Motor neuron (in vitro differentiated cells): ENCODE data around the gene MAPK8IP1. TPM values are rescaled to one million over a fixed set of nuclear protein-coding genes. Genes with fewer than 3 reads are reported as not detected.

Experiments used
- ATAC-seq, 8 experiments: fragments of 200-7000 bp; cut with Tn5 transposase; replicated peaks in 6 of 8; 2 replicates each; pipeline ENCODE4 v1.8.0; 2021; ENCODE audit warnings: mild to moderate bottlenecking in 8 of 8, moderate library complexity in 8 of 8
- H3K27ac ChIP-seq, 2 donors: fragments of 250-450 bp; sonication (Bioruptor Pico); 2 replicates each; pipeline ENCODE4 v1.9.0; 2021; ENCODE audit warnings: antibody characterized with exemption in 2 of 2, mild to moderate bottlenecking in 2 of 2, moderate library complexity in 1 of 2
- H3K4me1 ChIP-seq, 2 donors: fragments of 250-450 bp; sonication (Bioruptor Pico); replicated peaks in 1 of 2; 2 replicates each; pipeline ENCODE4 v1.6.1; 2021; ENCODE audit warnings: antibody characterized with exemption in 2 of 2, mild to moderate bottlenecking in 2 of 2, moderate library complexity in 1 of 2
- H3K4me3 ChIP-seq, 5 donors: fragments of 250-450 bp; sonication (Bioruptor Pico); 2 replicates each; pipeline ENCODE4 v1.9.0; 2021; ENCODE audit warnings: antibody characterized with exemption in 5 of 5, mild to moderate bottlenecking in 5 of 5, moderate library complexity in 4 of 5
- WGBS, 10 experiments: fragments of 450-650 bp; shearing (Covaris generic); methylation state at CpG; one replicate each; pipeline ENCODE4 v1.0.0; 2022; 5-methylcytosine and 5-hydroxymethylcytosine counted together
- in situ Hi-C, 9 experiments: fragments of 400-800 bp; cut with MboI; loops; one replicate each; pipeline ENCODE4 v1.15.0; 2021; ENCODE audit warnings: low sequenced_read_pairs in 9 of 9, low pct_unique_long_range_greater_than_20kb in 2 of 9; ENCODE audit not compliant: unreplicated experiment in 9 of 9
- total RNA-seq, 8 experiments: library from RNA; unstranded; fragments of 300-600 nt; gene quantifications; 2 replicates each; pipeline versions ENCODE4 v1.2.3 to v1.2.4, GENCODE V29; 2022

MAPK8IP1 gene
- total RNA-seq, 8 experiments from 2014 or later, result 6.3 to 86.5 (median 38.6) TPM

- Histone ChIP-seq H3K27ac (no peak overlapping the region), H3K4me1 (peaks cover 9 to 10% of the 10 kb centered on the region in 2 donors), H3K4me3 (no peak overlapping the region)
- no peak for ATAC-seq
- in situ Hi-C loops, result no loop called here
- 60 to 93% methylated on average over 1 to 2 of the region's 4 CpGs; no CpG with 5 or more reads in 8 of the 10 experiments for WGBS, 10 experiments
These were observed 14.7 kb upstream of the MAPK8IP1 start for GRCh38 chr11:45870706-45871105.

GRCh38 chr11:45871638-45872037 is 13.8 kb upstream of the MAPK8IP1 start:
- WGBS, 10 experiments, result 90 to 93% (median 92%) methylated on average over 2 of the region's 2 CpGs; no CpG with 5 or more reads in 7 of the 10 experiments
- ATAC-seq, result no peak
- Histone ChIP-seq H3K27ac (no peak overlapping the region), H3K4me1 (peaks cover 9 to 10% of the 10 kb centered on the region in 2 donors), H3K4me3 (no peak overlapping the region)
- in situ Hi-C loops, result no loop called here

DNA sequence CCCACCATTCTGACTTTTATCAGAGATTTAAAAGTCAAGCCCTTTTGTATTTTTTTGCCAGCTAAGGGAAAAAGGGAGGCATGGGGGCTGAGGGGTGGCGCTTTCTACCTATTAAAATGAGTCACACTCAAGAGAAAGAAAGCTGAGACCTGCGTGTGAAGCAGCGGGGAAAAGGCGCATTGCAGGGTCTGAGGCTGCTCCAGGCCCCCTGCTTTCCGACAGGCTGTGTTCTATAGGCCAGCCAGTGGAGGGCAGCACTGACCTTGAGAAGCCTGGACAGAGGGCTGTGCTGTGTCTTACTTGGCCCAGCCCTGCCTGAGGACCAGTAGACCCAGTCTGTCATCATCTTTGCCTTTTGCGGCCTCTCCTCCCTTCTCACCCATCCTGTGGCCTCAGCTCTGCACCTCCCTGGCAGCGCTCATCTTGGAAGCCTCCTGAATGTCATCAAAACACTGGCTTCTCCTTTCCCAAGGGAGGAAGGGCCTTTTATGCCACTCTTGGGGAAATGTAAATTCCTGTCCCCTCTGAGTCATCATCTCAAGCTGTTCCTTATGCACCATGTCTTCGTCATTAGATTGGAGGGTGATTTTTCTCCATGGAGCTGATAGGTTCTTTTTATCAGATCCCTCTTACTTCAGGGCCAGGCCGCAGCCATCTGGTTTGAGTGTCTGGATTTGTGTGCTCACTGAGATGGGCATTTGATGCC is 12.6 kb upstream of the MAPK8IP1 start:
- 6 to 72% (median 40%) methylated on average over 1 to 5 of the region's 9 CpGs; no CpG with 5 or more reads in 3 of the 10 experiments for WGBS, 10 experiments
- H3K4me3 ChIP-seq, result no peak overlapping the region
- ATAC-seq, result peak; percentile 90 to 98 (median 95)
- in situ Hi-C loops, result no loop called here
- peak overlapping the region; percentile 26 to 45 for H3K27ac ChIP-seq
- peaks cover 9 to 10% of the 10 kb centered on the region in 2 donors for H3K4me1 ChIP-seq

GRCh38 chr11:45876401-45876800 is 9.1 kb upstream of the MAPK8IP1 start:
- Histone ChIP-seq H3K4me3 (no peak overlapping the region), H3K4me1 (peaks cover 23 to 28% of the 10 kb centered on the region in 2 donors), H3K27ac (no peak overlapping the region)
- in situ Hi-C loops, result loop anchor here in 1 of 9 experiments (25.0 kb wide), 1 partner anchor 436 kb away; no protein-coding TSS in a partner anchor
- WGBS, 10 experiments, result 0 to 100% (median 38%) methylated on average over 1 to 5 of the region's 6 CpGs; no CpG with 5 or more reads in 1 of the 10 experiments
- ATAC-seq, result no peak

DNA sequence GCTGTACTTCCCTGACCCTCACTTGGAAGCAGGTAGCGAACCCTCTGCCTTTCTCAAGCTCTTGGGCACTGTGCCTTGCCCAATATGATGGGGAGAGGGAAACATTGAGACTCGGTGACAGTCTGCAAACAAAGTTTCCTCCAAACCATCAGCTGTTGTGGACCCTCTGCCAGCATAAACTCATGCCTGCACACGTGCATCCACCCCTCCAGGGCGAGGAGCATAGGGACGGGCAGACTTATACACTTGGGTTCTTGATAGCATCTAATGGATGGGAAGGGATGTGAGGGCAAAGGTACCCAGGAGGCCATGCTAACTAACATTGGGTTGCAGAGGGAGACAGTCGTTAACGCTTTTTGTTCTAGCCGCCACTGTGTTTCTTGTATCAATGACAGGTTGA is 8.2 kb upstream of the MAPK8IP1 start:
- in situ Hi-C loops, result loop anchor here in 1 of 9 experiments (25.0 kb wide), 1 partner anchor 435 kb away; no protein-coding TSS in a partner anchor
- WGBS, 10 experiments, result 17 to 100% (median 92%) methylated on average over 1 to 6 of the region's 8 CpGs; no CpG with 5 or more reads in 2 of the 10 experiments
- H3K27ac ChIP-seq, result no peak overlapping the region
- peaks cover 23 to 31% of the 10 kb centered on the region in 2 donors for H3K4me1 ChIP-seq
- no peak overlapping the region for H3K4me3 ChIP-seq
- no peak for ATAC-seq

DNA sequence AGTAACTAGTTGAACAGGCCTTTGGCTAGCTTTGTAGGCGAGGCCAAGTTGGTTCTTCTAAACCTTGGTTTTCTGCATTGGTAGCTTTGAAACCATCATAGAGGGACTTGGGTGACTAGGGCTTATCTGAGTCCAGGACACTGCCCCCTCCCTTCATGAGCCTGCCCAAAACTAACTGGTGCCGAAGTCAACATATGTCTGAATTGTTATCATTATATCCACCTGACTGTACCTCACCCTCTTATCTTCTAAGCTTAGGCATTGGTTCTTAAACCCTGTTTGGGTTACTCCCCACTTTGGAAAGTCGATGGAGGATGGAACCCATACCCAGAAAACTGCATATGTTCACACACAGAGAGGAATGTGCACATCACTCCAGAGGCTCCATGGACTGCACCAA is 7.6 kb upstream of the MAPK8IP1 start:
- ATAC-seq, result no peak
- 52 to 100% (median 92%) methylated on average over 1 to 3 of the region's 3 CpGs; no CpG with 5 or more reads in 3 of the 10 experiments for WGBS, 10 experiments
- Histone ChIP-seq H3K4me3 (no peak overlapping the region), H3K4me1 (peaks cover 20 to 27% of the 10 kb centered on the region in 2 donors), H3K27ac (no peak overlapping the region)
- in situ Hi-C loops, result loop anchor here in 1 of 9 experiments (25.0 kb wide), 1 partner anchor 434 kb away; no protein-coding TSS in a partner anchor

GRCh38 chr11:45879803-45880686 is 5.4 kb upstream of the MAPK8IP1 start:
- in situ Hi-C loops, result loop anchor here in 1 of 9 experiments (25.0 kb wide), 1 partner anchor 432 kb away; no protein-coding TSS in a partner anchor
- Histone ChIP-seq H3K4me3 (no peak overlapping the region), H3K4me1 (peaks cover 14 to 21% of the 10 kb centered on the region in 2 donors), H3K27ac (peak overlapping the region; percentile 68 to 79)
- ATAC-seq, result peak in 5 of 8 experiments; percentile 84 to 91 (median 87)
- WGBS, 10 experiments, result 17 to 87% (median 74%) methylated on average over 1 to 7 of the region's 7 CpGs; no CpG with 5 or more reads in 1 of the 10 experiments

DNA sequence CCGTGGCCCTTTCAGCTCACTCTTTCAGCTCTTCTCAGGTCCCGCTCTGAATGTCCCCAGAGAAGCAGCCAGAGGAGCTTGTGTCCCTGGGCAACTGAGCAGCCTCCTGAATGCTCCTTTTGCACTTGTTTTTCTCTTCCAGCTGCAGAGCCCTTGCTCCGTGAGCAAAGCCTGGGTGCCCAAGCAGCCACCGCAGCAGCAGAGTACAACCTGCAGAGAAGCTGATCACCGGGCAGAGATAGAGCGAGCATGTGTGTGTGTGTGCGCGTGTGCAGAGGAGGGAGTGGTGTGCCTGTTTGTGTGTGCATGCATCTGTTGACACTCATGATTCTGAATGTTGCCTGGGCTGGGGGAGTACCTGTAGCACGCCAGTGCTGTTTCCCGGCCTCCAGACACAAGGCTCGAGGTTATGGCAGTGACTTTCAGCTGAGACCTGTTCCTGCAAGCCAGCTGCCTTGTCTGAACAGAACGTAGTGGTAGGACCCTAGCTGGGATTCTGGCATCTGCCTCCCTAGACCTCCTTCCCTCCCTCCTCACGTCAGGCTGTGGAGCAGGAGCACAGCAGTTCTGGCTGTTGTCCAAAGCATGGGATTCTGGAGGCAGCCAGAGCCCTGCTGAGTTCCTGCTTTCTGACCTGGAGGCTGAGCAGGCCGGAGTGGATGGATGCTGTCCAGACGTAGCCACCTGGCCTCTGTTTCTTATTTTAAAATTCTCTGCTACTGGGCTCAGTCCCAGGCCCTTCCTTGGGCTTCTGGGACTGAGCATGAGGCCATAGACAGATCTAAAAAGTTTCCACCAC is 4.5 kb upstream of the MAPK8IP1 start:
- Histone ChIP-seq H3K27ac (peak overlapping the region; percentile 68 to 79), H3K4me3 (no peak overlapping the region), H3K4me1 (peaks cover 14 to 21% of the 10 kb centered on the region in 2 donors)
- in situ Hi-C loops, result loop anchor here in 1 of 9 experiments (25.0 kb wide), 1 partner anchor 431 kb away; no protein-coding TSS in a partner anchor
- ATAC-seq, result no peak
- WGBS, 10 experiments, result 73 to 94% (median 90%) methylated on average over 1 to 11 of the region's 15 CpGs; no CpG with 5 or more reads in 4 of the 10 experiments

GRCh38 chr11:45881708-45882368 is 3.6 kb upstream of the MAPK8IP1 start:
- 33 to 100% (median 80%) methylated on average over 1 to 2 of the region's 6 CpGs; no CpG with 5 or more reads in 4 of the 10 experiments for WGBS, 10 experiments
- in situ Hi-C loops, result loop anchor here in 1 of 9 experiments (25.0 kb wide), 1 partner anchor 430 kb away; no protein-coding TSS in a partner anchor
- Histone ChIP-seq H3K27ac (peak overlapping the region; percentile 68 to 79), H3K4me1 (peaks cover 14 to 23% of the 10 kb centered on the region in 2 donors), H3K4me3 (no peak overlapping the region)
- no peak for ATAC-seq

- H3K4me3 ChIP-seq, result peak overlapping the region; percentile 51 to 83 (median 62)
- H3K4me1 ChIP-seq, result peaks cover 12 to 25% of the 10 kb centered on the region in 2 donors
- WGBS, 10 experiments, result 73 to 93% (median 88%) methylated on average over 3 to 9 of the region's 10 CpGs; no CpG with 5 or more reads in 5 of the 10 experiments
- H3K27ac ChIP-seq, result no peak overlapping the region
- ATAC-seq, result no peak
- in situ Hi-C loops, result loop anchor here in 1 of 9 experiments (25.0 kb wide), 1 partner anchor 428 kb away; no protein-coding TSS in a partner anchor
These were observed 760 bp upstream of the MAPK8IP1 start for GRCh38 chr11:45884596-45885185.
